OCI-LY1 (cell line): ENCODE data around the gene SEMA3A.

Experiments
- CTCF ChIP-seq: fragments of 200-600 bp; sonication (generic), shearing (Covaris generic); IDR thresholded peaks from 2 replicates; pipeline ENCODE4 v1.5.1; 2017; ENCODE audit warnings: mild to moderate bottlenecking, antibody characterized with exemption, low read length, moderate library complexity, mixed read lengths
- EZH2 ChIP-seq: fragments of 200-600 bp; sonication (generic), shearing (Covaris generic); IDR thresholded peaks from 2 replicates; pipeline ENCODE4 v1.8.0; 2017; ENCODE audit warnings: borderline replicate concordance, mixed run types, mild to moderate bottlenecking, antibody characterized with exemption, low read length, moderate library complexity, mixed read lengths

GRCh38 chr7:83930262-83930661 is 264.3 kb downstream of the SEMA3A start:
- TF ChIP-seq CTCF (no peak), EZH2 (no peak)
